ENCODE data around the gene APOBEC3G. TPM values are rescaled to one million over a fixed set of nuclear protein-coding genes. Genes with fewer than 3 reads are reported as not detected.

The APOBEC3G gene
- total RNA-seq, 1 experiment from 2014 or later = not detected

- H3K9me3 ChIP-seq (replicated peaks) = no peaks in the 10 kb centered on the region
Measured at GRCh38 chr22:39080052-39080762, 3.1 kb downstream of the APOBEC3G start.

DNA sequence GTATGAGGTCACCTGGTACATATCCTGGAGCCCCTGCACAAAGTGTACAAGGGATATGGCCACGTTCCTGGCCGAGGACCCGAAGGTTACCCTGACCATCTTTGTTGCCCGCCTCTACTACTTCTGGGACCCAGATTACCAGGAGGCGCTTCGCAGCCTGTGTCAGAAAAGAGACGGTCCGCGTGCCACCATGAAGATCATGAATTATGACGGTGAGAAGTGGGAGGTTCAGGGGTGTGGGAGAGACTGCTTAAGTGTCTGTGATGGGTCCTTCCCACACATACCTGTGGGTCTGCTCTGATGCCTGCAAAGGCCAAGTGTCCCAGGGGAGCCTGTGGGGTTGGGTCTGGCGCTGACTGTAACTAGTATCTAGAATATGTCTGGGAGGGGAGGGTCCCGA lies 3.9 kb downstream of the APOBEC3G start:
- no peak overlapping the region for H3K27ac ChIP-seq
- no peak for DNase-seq
- H3K36me3 ChIP-seq = no peaks in the 10 kb centered on the region
- no peak overlapping the region for H3K4me3 ChIP-seq
- H3K4me1 ChIP-seq = no peaks in the 10 kb centered on the region
- peaks cover 15% of the 10 kb centered on the region for H3K27me3 ChIP-seq
- H3K9me3 ChIP-seq (replicated peaks) = no peaks in the 10 kb centered on the region

More at GRCh38 chr22:39080052-39080762, 3.1 kb downstream of the APOBEC3G start:
- Histone ChIP-seq H3K27ac (no peak overlapping the region), H3K4me3 (no peak overlapping the region), H3K36me3 (no peaks in the 10 kb centered on the region), H3K4me1 (no peaks in the 10 kb centered on the region), H3K27me3 (peaks cover 10% of the 10 kb centered on the region; the same call in 1 of the 2 replicates)
- no peak for DNase-seq

GRCh38 chr22:39081598-39081997 lies 4.5 kb downstream of the APOBEC3G start:
- no peak overlapping the region for H3K4me3 ChIP-seq
- no peaks in the 10 kb centered on the region for H3K4me1 ChIP-seq
- no peaks in the 10 kb centered on the region for H3K9me3 ChIP-seq (replicated peaks)
- DNase-seq = no peak
- no peak overlapping the region for H3K27ac ChIP-seq
- H3K27me3 ChIP-seq = peaks cover 19% of the 10 kb centered on the region
- no peaks in the 10 kb centered on the region for H3K36me3 ChIP-seq

DNA sequence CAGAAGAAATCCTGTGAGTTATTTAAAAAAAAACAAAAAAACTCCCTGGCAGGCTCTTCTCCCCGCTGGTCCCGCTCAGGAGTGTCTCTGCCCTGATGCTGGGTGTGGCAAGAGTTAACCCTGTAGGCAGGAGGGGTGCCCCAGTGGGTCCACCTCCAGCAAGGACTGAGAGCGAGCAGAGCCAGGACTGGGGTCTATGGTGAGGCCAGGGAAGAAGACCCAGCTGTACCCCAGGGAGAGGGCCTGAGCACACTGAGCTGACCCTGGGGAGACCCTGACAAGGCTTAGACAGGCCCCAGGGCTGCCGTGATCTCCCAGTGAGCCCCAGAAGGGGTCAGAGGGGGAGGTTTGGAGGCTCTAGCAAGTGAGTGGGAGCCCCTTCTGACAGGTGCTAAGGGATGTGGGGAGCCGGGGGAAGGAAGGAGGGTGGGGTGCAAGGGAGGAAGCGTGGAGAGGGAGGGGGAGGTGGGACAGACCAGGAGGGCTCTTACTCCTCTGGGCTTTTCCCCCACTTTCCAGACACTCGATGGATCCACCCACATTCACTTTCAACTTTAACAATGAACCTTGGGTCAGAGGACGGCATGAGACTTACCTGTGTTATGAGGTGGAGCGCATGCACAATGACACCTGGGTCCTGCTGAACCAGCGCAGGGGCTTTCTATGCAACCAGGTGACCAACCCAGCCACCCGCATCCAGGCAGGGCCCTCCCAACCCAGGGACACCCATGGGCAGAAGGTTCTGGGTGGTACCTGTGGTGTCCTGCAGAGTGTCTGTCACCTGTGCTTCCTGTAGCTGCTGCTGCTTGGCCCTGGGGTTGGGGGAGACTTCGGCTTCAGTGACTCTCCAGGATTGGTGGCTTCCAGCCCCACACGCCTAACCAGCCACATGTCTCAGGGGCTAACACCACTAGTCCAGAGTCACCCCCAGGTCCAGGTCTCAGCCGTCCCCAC lies 6.4 kb downstream of the APOBEC3G start:
- H3K4me1 ChIP-seq = no peaks in the 10 kb centered on the region

DNA sequence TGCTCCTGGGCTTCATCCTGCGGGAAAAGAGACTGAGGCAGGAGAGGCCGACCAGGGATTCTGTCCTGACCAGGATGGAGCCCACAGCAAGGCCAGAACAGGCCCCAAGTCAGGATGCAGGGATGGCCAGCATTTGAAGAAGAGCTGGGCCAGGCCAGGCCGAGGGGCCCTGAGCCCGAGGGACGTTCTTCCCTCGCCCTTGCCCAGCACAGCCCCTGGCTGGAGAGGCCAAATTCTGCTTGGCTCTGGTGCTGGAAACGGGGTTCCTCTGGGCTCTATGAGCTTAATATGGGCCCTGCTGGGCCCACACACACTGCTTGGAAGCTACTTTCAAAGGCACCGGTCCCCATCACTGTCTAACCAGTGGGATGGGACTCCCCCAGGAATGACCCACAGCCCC lies 7.6 kb downstream of the APOBEC3G start:
- H3K36me3 ChIP-seq = no peaks in the 10 kb centered on the region
- no peak overlapping the region for H3K4me3 ChIP-seq
- no peak for DNase-seq
- H3K27ac ChIP-seq = no peak overlapping the region
- H3K27me3 ChIP-seq = peaks cover 19% of the 10 kb centered on the region
- no peaks in the 10 kb centered on the region for H3K4me1 ChIP-seq
- no peaks in the 10 kb centered on the region for H3K9me3 ChIP-seq (replicated peaks)

More for the DNA sequence above, 6.4 kb downstream of the APOBEC3G start:
- H3K27me3 ChIP-seq = peaks cover 19% of the 10 kb centered on the region
- DNase-seq = no peak
- H3K27ac ChIP-seq = no peak overlapping the region
- H3K9me3 ChIP-seq (replicated peaks) = no peaks in the 10 kb centered on the region
- no peak overlapping the region for H3K4me3 ChIP-seq
- no peaks in the 10 kb centered on the region for H3K36me3 ChIP-seq

GRCh38 chr22:39087098-39087497 lies 10.0 kb downstream of the APOBEC3G start:
- Histone ChIP-seq H3K9me3 (replicated peaks) (no peaks in the 10 kb centered on the region), H3K36me3 (no peaks in the 10 kb centered on the region), H3K27ac (no peak overlapping the region), H3K27me3 (peaks cover 16% of the 10 kb centered on the region), H3K4me3 (no peak overlapping the region), H3K4me1 (no peaks in the 10 kb centered on the region)
- DNase-seq = no peak

DNA sequence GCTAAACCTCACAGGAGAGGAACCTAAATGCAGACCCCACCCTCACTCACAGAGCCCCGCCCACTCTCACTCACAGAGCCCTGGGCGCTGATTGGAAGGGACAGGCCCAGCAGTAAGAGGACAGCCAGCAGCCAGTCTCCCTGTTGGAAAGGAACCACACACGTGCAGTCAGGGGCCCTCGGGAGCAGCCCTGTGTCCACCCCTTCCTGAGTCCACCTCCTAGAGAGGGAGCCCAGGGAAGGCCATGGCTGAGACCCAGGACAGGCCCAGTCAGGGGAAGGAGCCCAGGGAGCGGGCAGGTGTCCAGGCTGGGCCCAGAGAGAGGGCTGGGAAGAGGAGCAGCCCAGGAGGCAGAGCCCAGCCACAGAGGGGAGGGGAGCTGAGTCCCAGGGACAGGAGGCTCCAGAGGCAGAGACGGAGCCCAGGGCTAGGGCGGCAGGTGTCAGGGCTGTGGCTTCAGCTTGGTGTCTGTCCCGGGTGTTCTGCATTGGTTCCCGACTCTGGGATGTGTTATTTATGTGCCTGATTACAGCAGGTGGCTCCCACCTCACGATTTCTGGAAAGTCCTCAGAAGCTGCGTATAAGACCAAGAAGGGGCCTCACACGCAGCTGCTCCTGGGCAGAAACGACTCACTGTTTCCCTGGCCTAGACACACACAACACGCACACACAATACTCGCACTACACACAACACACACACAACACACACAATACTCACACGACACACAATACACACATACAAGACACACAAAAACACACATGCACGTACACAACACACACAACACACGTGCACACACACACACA lies 11.0 kb downstream of the APOBEC3G start:
- no peak for DNase-seq
- Histone ChIP-seq H3K27me3 (peaks cover 12% of the 10 kb centered on the region), H3K36me3 (no peaks in the 10 kb centered on the region), H3K4me3 (no peak overlapping the region), H3K9me3 (replicated peaks) (no peaks in the 10 kb centered on the region), H3K27ac (no peak overlapping the region), H3K4me1 (no peaks in the 10 kb centered on the region)

DNA sequence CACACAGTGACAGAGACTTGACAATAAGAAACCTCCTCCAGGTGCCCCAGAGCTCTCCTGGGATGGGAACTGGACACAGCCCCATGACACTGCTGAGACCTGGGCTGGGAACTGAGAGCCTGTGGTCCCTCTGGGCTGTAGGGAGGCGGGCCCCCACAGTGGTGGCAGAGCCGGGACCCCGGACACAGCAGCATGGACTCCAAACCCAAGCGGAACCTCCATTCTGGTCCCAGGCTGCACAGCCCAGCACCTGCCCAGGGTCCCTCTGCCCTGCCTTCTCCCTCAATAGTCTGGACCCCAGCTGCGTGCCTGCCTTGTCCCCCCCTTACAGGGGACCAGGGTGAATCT lies 11.6 kb downstream of the APOBEC3G start:
- Histone ChIP-seq H3K4me3 (no peak overlapping the region), H3K27ac (no peak overlapping the region)

DNA sequence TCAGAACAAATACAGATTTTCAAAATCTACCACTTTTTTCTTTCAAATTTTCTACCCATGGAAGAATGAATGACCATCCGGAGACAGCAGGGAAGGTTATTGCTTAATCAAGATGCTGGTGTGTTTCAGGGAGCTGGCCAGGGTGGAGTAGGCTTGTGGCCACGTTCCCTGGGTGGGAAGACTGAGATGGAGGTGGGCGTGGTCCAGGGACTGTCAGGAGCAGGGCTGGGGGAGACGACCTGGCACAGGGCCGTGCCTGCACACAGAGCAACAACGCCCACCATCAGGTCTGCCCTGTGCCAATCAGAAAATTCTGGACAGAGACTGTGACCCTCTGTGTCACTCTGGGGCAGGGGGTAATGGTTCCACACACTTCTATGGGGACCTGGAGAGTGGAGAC lies 12.9 kb downstream of the APOBEC3G start:
- H3K4me3 ChIP-seq = no peak overlapping the region
- H3K27ac ChIP-seq = no peak overlapping the region
- H3K27me3 ChIP-seq = peaks cover 10% of the 10 kb centered on the region
- no peak for DNase-seq
- H3K9me3 ChIP-seq (replicated peaks) = no peaks in the 10 kb centered on the region
- H3K36me3 ChIP-seq = no peaks in the 10 kb centered on the region
- no peaks in the 10 kb centered on the region for H3K4me1 ChIP-seq

More for the DNA sequence above, 11.6 kb downstream of the APOBEC3G start:
- Histone ChIP-seq H3K9me3 (replicated peaks) (no peaks in the 10 kb centered on the region), H3K36me3 (no peaks in the 10 kb centered on the region), H3K27me3 (peaks cover 12% of the 10 kb centered on the region), H3K4me1 (no peaks in the 10 kb centered on the region)
- no peak for DNase-seq

- Histone ChIP-seq H3K4me1 (no peaks in the 10 kb centered on the region), H3K27me3 (peaks cover 7% of the 10 kb centered on the region; the same call in 1 of the 2 replicates), H3K9me3 (replicated peaks) (no peaks in the 10 kb centered on the region), H3K27ac (no peak overlapping the region), H3K4me3 (no peak overlapping the region), H3K36me3 (no peaks in the 10 kb centered on the region)
- no peak for DNase-seq
Measured at GRCh38 chr22:39090426-39091064, 13.5 kb downstream of the APOBEC3G start.

DNA sequence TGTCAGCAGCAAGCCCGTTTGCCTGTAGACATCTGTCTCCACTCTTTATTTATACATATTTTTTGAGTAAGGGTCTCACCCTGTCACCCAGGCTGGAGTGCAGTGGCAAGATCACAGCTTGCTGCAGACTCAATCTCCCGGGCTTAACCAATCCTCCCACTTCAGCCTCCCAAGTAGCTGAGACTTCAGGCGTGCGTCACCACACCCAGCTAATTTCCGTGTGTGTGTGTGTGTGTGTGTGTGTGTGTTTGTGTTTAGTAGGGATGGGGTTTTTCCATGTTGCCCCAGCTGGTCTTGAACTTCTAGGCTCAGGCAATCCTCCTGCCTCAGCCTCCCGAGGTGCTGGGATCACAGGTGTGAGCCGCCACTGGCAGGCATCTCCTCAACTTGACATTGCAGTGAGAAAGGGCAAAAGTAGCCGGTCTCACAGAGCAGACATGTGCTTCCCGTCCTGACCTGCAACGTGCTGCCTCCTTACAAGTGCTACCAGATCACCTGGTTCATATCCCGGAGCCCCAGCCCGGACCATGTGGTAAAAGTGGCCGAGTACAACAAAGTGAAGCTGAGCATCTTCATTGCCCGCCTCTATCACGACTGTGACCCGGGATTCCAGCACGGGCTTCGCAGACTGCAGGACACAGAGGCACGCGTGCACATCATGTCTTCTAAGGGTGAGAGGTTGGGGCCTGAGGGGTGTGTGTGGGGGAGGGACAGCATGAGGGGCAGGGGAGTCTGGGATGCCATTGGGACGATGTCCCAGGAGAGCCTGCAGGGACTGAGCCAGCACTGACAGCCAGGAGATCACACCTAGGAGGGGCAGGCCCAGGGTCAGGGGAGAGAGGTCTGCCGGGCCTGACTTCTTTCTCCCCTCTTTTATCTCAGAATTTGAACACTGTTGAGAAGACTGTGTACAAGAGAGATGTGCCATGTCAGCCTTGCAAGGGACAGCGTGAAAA lies 14.3 kb downstream of the APOBEC3G start:
- no peak for DNase-seq
- Histone ChIP-seq H3K27me3 (peaks cover 1% of the 10 kb centered on the region; the same call in 1 of the 2 replicates), H3K9me3 (replicated peaks) (no peaks in the 10 kb centered on the region), H3K27ac (no peak overlapping the region), H3K4me3 (no peak overlapping the region), H3K4me1 (no peaks in the 10 kb centered on the region), H3K36me3 (no peaks in the 10 kb centered on the region)

- Histone ChIP-seq H3K4me1 (no peaks in the 10 kb centered on the region), H3K9me3 (replicated peaks) (no peaks in the 10 kb centered on the region)
- no peak for DNase-seq
Measured at GRCh38 chr22:39092111-39092862, 15.2 kb downstream of the APOBEC3G start.

More at GRCh38 chr22:39092111-39092862, 15.2 kb downstream of the APOBEC3G start:
- Histone ChIP-seq H3K27ac (no peak overlapping the region), H3K4me3 (no peak overlapping the region), H3K27me3 (no peaks in the 10 kb centered on the region; the same call in 1 of the 2 replicates), H3K36me3 (no peaks in the 10 kb centered on the region)
